Measurements from ENCODE around the gene ZNF587.
A peak's percentile ranks its signal among the peaks of the same experiment; 100 is the strongest.
"Not testable (repeated sequence)": the region's sequence is repeated elsewhere in the genome, so short reads cannot be mapped to it uniquely, and the experiment has no call there.

ZNF587 gene

GRCh38 chr19:57823155-57823554 lies 26.5 kb upstream of the ZNF587 start:
- not testable (repeated sequence) for DNase-seq (ENCODE audit: low spot score)

GRCh38 chr19:57823608-57824007 lies 26.1 kb upstream of the ZNF587 start:
- DNase-seq (ENCODE audit: low spot score): not testable (repeated sequence)

GRCh38 chr19:57825511-57825910 lies 24.1 kb upstream of the ZNF587 start:
- DNase-seq (ENCODE audit: low spot score): no peak

- no peak for DNase-seq (ENCODE audit: low spot score)
Measured at GRCh38 chr19:57829316-57829715, 20.3 kb upstream of the ZNF587 start.

- DNase-seq (ENCODE audit: low spot score): peak; percentile 69
Measured at GRCh38 chr19:57830071-57830602, 19.5 kb upstream of the ZNF587 start, which contains the start of gene ZNF587B. Gene ZNF587B, plus strand, starts transcription at chr19:57830299. Its CDS starts 230 bp downstream, at chr19:57830529.

- not testable (repeated sequence) for DNase-seq (ENCODE audit: low spot score)
Measured at GRCh38 chr19:57836991-57837390, 12.7 kb upstream of the ZNF587 start.

GRCh38 chr19:57838622-57839191 lies 11.0 kb upstream of the ZNF587 start:
- not testable (repeated sequence) for DNase-seq (ENCODE audit: low spot score)

- no peak for DNase-seq (ENCODE audit: low spot score)
Measured at GRCh38 chr19:57841122-57841763, 8.4 kb upstream of the ZNF587 start.

GRCh38 chr19:57847164-57847563 lies 2.5 kb upstream of the ZNF587 start:
- not testable (repeated sequence) for DNase-seq (ENCODE audit: low spot score)

GRCh38 chr19:57849162-57849665 lies 445 bp upstream of the ZNF587 start:
- DNase-seq (ENCODE audit: low spot score): not testable (repeated sequence)

GRCh38 chr19:57850553-57851017 lies 926 bp downstream of the ZNF587 start:
- no peak for DNase-seq (ENCODE audit: low spot score)

GRCh38 chr19:57851812-57852603 lies 2.3 kb downstream of the ZNF587 start:
- not testable (repeated sequence) for DNase-seq (ENCODE audit: low spot score)

GRCh38 chr19:57854117-57854516 lies 4.5 kb downstream of the ZNF587 start:
- DNase-seq (ENCODE audit: low spot score): not testable (repeated sequence)

- not testable (repeated sequence) for DNase-seq (ENCODE audit: low spot score)
Measured at GRCh38 chr19:57862351-57862750, 12.7 kb downstream of the ZNF587 start.

GRCh38 chr19:57867868-57868492 lies 18.3 kb downstream of the ZNF587 start:
- no peak for DNase-seq (ENCODE audit: low spot score)

- not testable (repeated sequence) for DNase-seq (ENCODE audit: low spot score)
Measured at GRCh38 chr19:57869655-57870054, 20.0 kb downstream of the ZNF587 start.

GRCh38 chr19:57870225-57870624 lies 20.6 kb downstream of the ZNF587 start:
- DNase-seq (ENCODE audit: low spot score): no peak

- no peak for DNase-seq (ENCODE audit: low spot score)
Measured at GRCh38 chr19:57872450-57872849, 22.8 kb downstream of the ZNF587 start.

- not testable (repeated sequence) for DNase-seq (ENCODE audit: low spot score)
Measured at GRCh38 chr19:57873883-57874799, 24.5 kb downstream of the ZNF587 start.

GRCh38 chr19:57886046-57886445 lies 36.4 kb downstream of the ZNF587 start:
- DNase-seq (ENCODE audit: low spot score): no peak

Measured in AG08396 (cell line).